ENCODE results near the gene OOEP. TPM values are rescaled to one million over a fixed set of nuclear protein-coding genes. Genes with fewer than 3 reads are reported as not detected.
"Not testable (repeated sequence)": the region's sequence is repeated elsewhere in the genome, so short reads cannot be mapped to it uniquely, and the experiment has no call there.

Gene OOEP
- total RNA-seq, 1 donor from 2014 or later = not detected

- no peak for DNase-seq (ENCODE audit: low read depth)
- no peak for TF ChIP-seq CTCF (conservative IDR thresholded peaks at IDR 0.05; ENCODE audit: low read depth, low read length)
- no peak overlapping the region for H3K4me3 ChIP-seq (ENCODE audit: low read depth, low read length)
Observed at GRCh38 chr6:73382462-73383113, 12.9 kb upstream of the OOEP start.

GRCh38 chr6:73381531-73381930, 11.8 kb upstream of the OOEP start:
- not testable (repeated sequence) for H3K4me3 ChIP-seq (ENCODE audit: low read depth, low read length); DNase-seq (ENCODE audit: low read depth)

- no peak overlapping the region for H3K4me3 ChIP-seq (ENCODE audit: low read depth, low read length)
- no peak for TF ChIP-seq CTCF (conservative IDR thresholded peaks at IDR 0.05; ENCODE audit: low read depth, low read length)
- no peak for DNase-seq (ENCODE audit: low read depth)
Observed at GRCh38 chr6:73377225-73377624, 7.5 kb upstream of the OOEP start.

GRCh38 chr6:73375216-73375615, 5.5 kb upstream of the OOEP start:
- no peak for DNase-seq (ENCODE audit: low read depth)
- TF ChIP-seq CTCF (conservative IDR thresholded peaks at IDR 0.05; ENCODE audit: low read depth, low read length) = no peak
- H3K4me3 ChIP-seq (ENCODE audit: low read depth, low read length) = no peak overlapping the region

GRCh38 chr6:73372516-73372915, 2.8 kb upstream of the OOEP start:
- H3K4me3 ChIP-seq (ENCODE audit: low read depth, low read length) = no peak overlapping the region
- no peak for DNase-seq (ENCODE audit: low read depth)
- TF ChIP-seq CTCF (conservative IDR thresholded peaks at IDR 0.05; ENCODE audit: low read depth, low read length) = no peak

- no peak overlapping the region for H3K4me3 ChIP-seq (ENCODE audit: low read depth, low read length)
- no peak for DNase-seq (ENCODE audit: low read depth)
- TF ChIP-seq CTCF (conservative IDR thresholded peaks at IDR 0.05; ENCODE audit: low read depth, low read length) = no peak
Observed at GRCh38 chr6:73371984-73372383, 2.3 kb upstream of the OOEP start.

- no peak for TF ChIP-seq CTCF (conservative IDR thresholded peaks at IDR 0.05; ENCODE audit: low read depth, low read length)
- H3K4me3 ChIP-seq (ENCODE audit: low read depth, low read length) = no peak overlapping the region
- DNase-seq (ENCODE audit: low read depth) = no peak
Observed at GRCh38 chr6:73369157-73369556, 540 bp downstream of the OOEP start.

Measured in epithelial cell of proximal tubule (primary cell).